CD4-positive, alpha-beta T cell (primary cell): ENCODE data around the gene CCSER2. TPM values are rescaled to one million over a fixed set of nuclear protein-coding genes. Genes with fewer than 3 reads are reported as not detected.

Experiments
- ATAC-seq: fragments of 200-7000 bp; cut with Tn5 transposase; one replicate; pipeline ENCODE4 v1.10.0; 2022; ENCODE audit warnings: mild to moderate bottlenecking; ENCODE audit not compliant: poor library complexity
- CTCF ChIA-PET: fragments of 350-600 bp; sonication (Branson Sonifier 250); formaldehyde crosslinking; loops from one replicate; lab custom pipeline; 2021; ENCODE audit warnings: antibody characterized with exemption, inconsistent platforms; lab: Charles Lee
- POLR2A ChIA-PET: fragments of 350-600 bp; sonication (Branson Sonifier 250); formaldehyde crosslinking; loops from one replicate; lab custom pipeline; 2021; ENCODE audit warnings: antibody characterized with exemption, inconsistent platforms; lab: Charles Lee
- DNase-seq, 14 experiments: peaks; one replicate each; pipeline ENCODE4 v3.0.0-alpha.2; 2013 to 2020; ENCODE audit warnings: mixed read lengths in 2 of 14
- H3K27ac ChIP-seq, 2 donors: one replicate each; pipeline versions ENCODE4 v1.5.1 to v1.7.0; 2013; ENCODE audit warnings: low read length in 2 of 2, low read depth in 1 of 2, mild to moderate bottlenecking in 1 of 2
- H3K27me3 ChIP-seq, 2 experiments: 1 replicate in 1 of 2; 2 replicates in 1 of 2; pipeline versions ENCODE4 v1.6.1 to v1.7.0; 2013; ENCODE audit warnings: low read length in 2 of 2, control low read depth in 1 of 2, mild to moderate bottlenecking in 1 of 2, moderate library complexity in 1 of 2; ENCODE audit not compliant: insufficient read depth in 2 of 2, control insufficient read depth in 1 of 2
- H3K36me3 ChIP-seq: one replicate; pipeline ENCODE4 v1.6.1; 2013; ENCODE audit warnings: low read length, control low read depth; ENCODE audit not compliant: insufficient read depth
- H3K4me1 ChIP-seq: one replicate; pipeline ENCODE4 v1.6.1; 2013; ENCODE audit warnings: low read length, control low read depth; ENCODE audit not compliant: insufficient read depth
- H3K4me3 ChIP-seq: one replicate; pipeline ENCODE4 v1.5.1; 2013; ENCODE audit warnings: mild to moderate bottlenecking, low read length, moderate library complexity
- H3K9me3 ChIP-seq, 2 experiments: 1 replicate in 1 of 2; 2 replicates in 1 of 2; pipeline versions ENCODE4 v1.6.1 to v1.7.0; 2013; ENCODE audit warnings: low read length in 2 of 2, mild to moderate bottlenecking in 2 of 2, control low read depth in 1 of 2, moderate library complexity in 1 of 2; ENCODE audit not compliant: control insufficient read depth in 1 of 2, insufficient read depth in 1 of 2
- H3K27ac Mint-ChIP-seq: one replicate; pipeline ENCODE4 v1.8.0; 2020; ENCODE audit warnings: mixed read lengths
- H3K27me3 Mint-ChIP-seq: one replicate; pipeline ENCODE4 v1.8.0; 2021; ENCODE audit warnings: mixed read lengths
- H3K36me3 Mint-ChIP-seq: one replicate; pipeline ENCODE4 v1.8.0; 2021; ENCODE audit warnings: low read depth, mixed read lengths
- H3K4me1 Mint-ChIP-seq: one replicate; pipeline ENCODE4 v1.8.0; 2021; ENCODE audit warnings: low read depth, mixed read lengths
- H3K4me3 Mint-ChIP-seq: one replicate; pipeline ENCODE4 v1.8.0; 2020; ENCODE audit warnings: mild to moderate bottlenecking, mixed read lengths
- H3K9me3 Mint-ChIP-seq: one replicate; pipeline ENCODE4 v1.8.0; 2020; ENCODE audit warnings: mixed read lengths
- intact Hi-C, 2 experiments: fragments of 100-400 bp; cut with DNase I in 1 of 2; cut with micrococcal nuclease in 1 of 2; formaldehyde crosslinking; loops; one replicate each; pipeline versions ENCODE4 v1.15.1 to v1.9.0; 2023 to 2025; cut with DNase I, micrococcal nuclease
- total RNA-seq, 174 experiments: library from RNA in 2 of 174; stranded (reverse) in 2 of 174; gene quantifications; one replicate each; pipeline ENCODE4 v1.2.3 and lab custom pipeline; 2021 to 2026
- TF ChIP-seq, protein P1 (sequence below): fragments of 200-600 bp; IDR thresholded peaks from one replicate; pipeline ENCODE4 v1.8.0; 2022; ENCODE audit warnings: antibody characterized with exemption, mild to moderate bottlenecking

CCSER2 gene
- total RNA-seq, 2 experiments from 2014 or later: 134 to 148 TPM

DNA sequence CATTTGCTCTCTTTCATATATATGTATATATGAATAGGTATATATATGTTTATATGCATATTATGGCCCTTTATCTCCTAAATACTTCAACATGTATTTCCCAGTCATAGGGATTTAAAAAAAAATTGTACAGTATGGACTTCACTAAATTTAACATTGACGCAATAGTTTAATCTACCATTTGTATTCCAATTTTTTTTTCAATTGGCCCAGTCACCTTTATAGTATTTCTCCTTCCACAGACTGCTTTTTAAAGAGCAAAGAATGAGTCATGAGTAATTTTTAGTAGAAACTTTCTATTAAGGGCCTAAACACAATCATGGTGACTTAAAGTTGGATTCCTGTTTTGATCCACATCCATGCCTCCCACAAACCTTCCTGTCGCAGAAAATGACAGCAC is 20.5 kb downstream of the CCSER2 start:
- POLR2A ChIA-PET: interaction anchor here (2.1 kb wide), 1 partner anchor 21 kb away, joined by 7 read pairs; the partner anchor contains the start of gene CCSER2
- H3K27ac ChIP-seq: no peak overlapping the region
- no peaks in the 10 kb centered on the region for H3K9me3 Mint-ChIP-seq
- ATAC-seq: no peak
- peak overlapping the region; percentile 28 for H3K27ac Mint-ChIP-seq
- TF ChIP-seq, protein P1, sequence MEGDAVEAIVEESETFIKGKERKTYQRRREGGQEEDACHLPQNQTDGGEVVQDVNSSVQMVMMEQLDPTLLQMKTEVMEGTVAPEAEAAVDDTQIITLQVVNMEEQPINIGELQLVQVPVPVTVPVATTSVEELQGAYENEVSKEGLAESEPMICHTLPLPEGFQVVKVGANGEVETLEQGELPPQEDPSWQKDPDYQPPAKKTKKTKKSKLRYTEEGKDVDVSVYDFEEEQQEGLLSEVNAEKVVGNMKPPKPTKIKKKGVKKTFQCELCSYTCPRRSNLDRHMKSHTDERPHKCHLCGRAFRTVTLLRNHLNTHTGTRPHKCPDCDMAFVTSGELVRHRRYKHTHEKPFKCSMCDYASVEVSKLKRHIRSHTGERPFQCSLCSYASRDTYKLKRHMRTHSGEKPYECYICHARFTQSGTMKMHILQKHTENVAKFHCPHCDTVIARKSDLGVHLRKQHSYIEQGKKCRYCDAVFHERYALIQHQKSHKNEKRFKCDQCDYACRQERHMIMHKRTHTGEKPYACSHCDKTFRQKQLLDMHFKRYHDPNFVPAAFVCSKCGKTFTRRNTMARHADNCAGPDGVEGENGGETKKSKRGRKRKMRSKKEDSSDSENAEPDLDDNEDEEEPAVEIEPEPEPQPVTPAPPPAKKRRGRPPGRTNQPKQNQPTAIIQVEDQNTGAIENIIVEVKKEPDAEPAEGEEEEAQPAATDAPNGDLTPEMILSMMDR: no peak
- no peak overlapping the region for H3K4me3 ChIP-seq
- CTCF ChIA-PET: no interaction called here
- DNase-seq: no peak
- H3K27me3 ChIP-seq: no peaks in the 10 kb centered on the region
- H3K36me3 Mint-ChIP-seq: peaks cover 20% of the 10 kb centered on the region
- H3K4me3 Mint-ChIP-seq: no peak overlapping the region
- peaks cover 61% of the 10 kb centered on the region for H3K4me1 Mint-ChIP-seq
- no peaks in the 10 kb centered on the region for H3K27me3 Mint-ChIP-seq
- peaks cover 5% of the 10 kb centered on the region for H3K36me3 ChIP-seq
- intact Hi-C loops: no loop called here
- H3K9me3 ChIP-seq: peaks cover 0 to 4% of the 10 kb centered on the region in 2 experiments
- H3K4me1 ChIP-seq: peaks cover 25% of the 10 kb centered on the region

DNA sequence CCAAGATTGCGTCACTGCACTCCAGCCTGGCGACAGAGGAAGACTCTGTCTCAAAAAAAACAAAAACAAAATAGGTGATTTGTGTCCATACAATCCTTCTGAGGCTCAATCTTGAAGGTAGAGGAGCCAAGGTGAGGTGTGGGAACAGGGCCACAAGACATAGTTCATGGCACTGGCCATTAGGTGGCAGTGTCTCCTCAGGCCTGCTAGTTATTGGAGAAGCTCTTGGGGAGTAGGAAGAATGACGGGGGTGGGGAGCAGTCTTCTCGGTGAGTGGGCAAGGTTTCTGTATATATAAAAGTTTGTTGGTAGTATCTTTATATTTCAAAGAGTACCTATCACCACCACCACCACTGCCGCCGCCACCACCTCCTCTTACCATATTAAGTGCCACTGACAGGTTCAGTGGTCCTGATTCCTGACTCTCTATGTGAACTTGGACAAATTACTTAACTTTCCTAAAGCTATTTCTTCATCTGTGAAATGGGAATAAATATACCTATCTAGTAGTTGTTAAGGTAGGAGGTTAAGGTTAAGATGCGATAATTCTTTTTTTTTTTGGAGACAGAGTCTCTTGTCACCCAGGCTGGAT is 24.0 kb downstream of the CCSER2 start:
- DNase-seq (peak; percentile 45 to 84 (median 62)), ATAC-seq (peak; percentile 90)
- Mint-ChIP-seq H3K27me3 (no peaks in the 10 kb centered on the region), H3K36me3 (peaks cover 12% of the 10 kb centered on the region), H3K4me1 (peaks cover 81% of the 10 kb centered on the region), H3K27ac (peak overlapping the region; percentile 30), H3K4me3 (no peak overlapping the region), H3K9me3 (no peaks in the 10 kb centered on the region)
- H3K4me3 ChIP-seq: no peak overlapping the region
- H3K4me1 ChIP-seq: peaks cover 30% of the 10 kb centered on the region
- H3K36me3 ChIP-seq: peaks cover 5% of the 10 kb centered on the region
- no peaks in the 10 kb centered on the region for H3K27me3 ChIP-seq
- ChIA-PET CTCF (interaction anchor here (0.6 to 3.2 kb wide), 26 partner anchors 10 to 212 kb away, joined by 3 to 44 read pairs (median 5); no protein-coding TSS in a partner anchor), POLR2A (interaction anchor here (1.9 kb wide), 1 partner anchor 24 kb away, joined by 6 read pairs; the partner anchor contains the start of gene CCSER2)
- intact Hi-C loops: loop anchor here (1.0 to 5.0 kb wide), 2 partner anchors 85 to 185 kb away; no protein-coding TSS in a partner anchor
- H3K27ac ChIP-seq: no peak overlapping the region
- TF ChIP-seq, protein P1: peak; percentile 70
- H3K9me3 ChIP-seq: peaks cover 0 to 4% of the 10 kb centered on the region in 2 experiments

DNA sequence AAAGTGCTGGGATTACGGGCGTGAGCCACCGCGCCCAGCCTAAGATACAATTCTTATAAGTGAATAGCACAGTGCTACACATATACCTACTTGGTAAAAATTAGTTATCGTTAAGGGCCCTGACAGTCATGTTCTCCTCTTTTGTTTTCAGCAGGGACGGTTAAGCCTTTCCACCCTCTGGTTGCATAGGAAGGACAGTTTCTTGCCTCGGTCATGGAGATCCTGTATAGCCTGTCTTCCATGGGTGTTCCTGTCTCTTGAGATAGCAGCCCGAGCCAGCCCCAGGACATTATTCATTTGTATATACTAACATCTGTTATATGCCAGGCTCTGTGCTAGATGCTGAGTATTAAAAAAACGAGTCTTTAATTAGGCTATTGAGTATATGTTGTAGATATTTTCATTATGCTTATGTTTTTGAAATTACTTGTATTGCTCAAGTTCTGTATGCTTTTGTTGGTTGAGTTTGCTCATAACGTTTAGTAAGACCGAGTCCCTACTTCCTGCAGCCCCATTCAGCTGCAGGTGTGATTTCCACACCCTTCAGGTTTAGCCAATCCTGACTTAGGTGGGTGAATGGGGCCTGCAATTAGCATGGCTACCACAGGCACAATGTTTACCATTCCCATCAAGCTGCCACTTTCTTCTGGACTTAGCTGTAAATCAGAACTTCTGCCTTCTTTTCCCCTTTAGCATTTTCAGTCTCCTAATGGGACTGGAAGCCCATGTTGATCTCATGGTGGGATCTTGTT is 24.8 kb downstream of the CCSER2 start:
- TF ChIP-seq, protein P1: no peak
- DNase-seq: peak in 1 of 14 experiments; percentile 31
- H3K4me3 ChIP-seq: no peak overlapping the region
- intact Hi-C loops: loop anchor here in 1 of 2 experiments (5.0 kb wide), 1 partner anchor 86 kb away; no protein-coding TSS in a partner anchor
- no peak overlapping the region for H3K27ac Mint-ChIP-seq
- H3K36me3 ChIP-seq: peaks cover 5% of the 10 kb centered on the region
- no peak overlapping the region for H3K4me3 Mint-ChIP-seq
- peaks cover 33% of the 10 kb centered on the region for H3K4me1 ChIP-seq
- H3K27ac ChIP-seq: no peak overlapping the region
- H3K27me3 ChIP-seq: no peaks in the 10 kb centered on the region
- peaks cover 12% of the 10 kb centered on the region for H3K36me3 Mint-ChIP-seq
- H3K4me1 Mint-ChIP-seq: peaks cover 89% of the 10 kb centered on the region
- H3K9me3 ChIP-seq: no peaks in the 10 kb centered on the region
- ATAC-seq: no peak
- POLR2A ChIA-PET: interaction anchor here (0.7 to 1.9 kb wide), 2 partner anchors 25 to 184 kb away, joined by 4 to 6 read pairs; partner anchors contain the start of gene CCSER2
- no peaks in the 10 kb centered on the region for H3K27me3 Mint-ChIP-seq
- CTCF ChIA-PET: interaction anchor here (0.6 to 3.2 kb wide), 16 partner anchors 11 to 329 kb away, joined by 3 to 44 read pairs (median 6); no protein-coding TSS in a partner anchor
- no peaks in the 10 kb centered on the region for H3K9me3 Mint-ChIP-seq
